ENCODE measurements around the gene CLSTN2.

Gene CLSTN2

GRCh38 chr3:139894643-139894989, 40.4 kb upstream of the CLSTN2 start:
- ChIA-PET CTCF (no interaction called here), POLR2A (no interaction called here)
- no peak for TF ChIP-seq CTBP1 (IDR thresholded peaks at IDR 0.05; ENCODE audit: borderline replicate concordance)
- TF ChIP-seq FOXK2 (IDR thresholded peaks at IDR 0.05): no peak
- no peak for TF ChIP-seq SP1 (IDR thresholded peaks at IDR 0.05)
- TF ChIP-seq TARDBP (IDR thresholded peaks at IDR 0.05): no peak
- no peak for TF ChIP-seq ZNF384 (IDR thresholded peaks at IDR 0.05)
- no peak for DNase-seq (ENCODE audit: extremely low spot score)

- CTCF ChIA-PET: no interaction called here
- TF ChIP-seq ELF4 (IDR thresholded peaks at IDR 0.05) (no peak), SP1 (IDR thresholded peaks at IDR 0.05) (no peak), L3MBTL2 (conservative IDR thresholded peaks at IDR 0.05) (no peak), NFRKB (IDR thresholded peaks at IDR 0.05) (no peak), ZNF384 (IDR thresholded peaks at IDR 0.05) (no peak), TARDBP (IDR thresholded peaks at IDR 0.05) (no peak), FOXA1 (IDR thresholded peaks at IDR 0.05) (no peak)
- DNase-seq (ENCODE audit: extremely low spot score): no peak
- POLR2A ChIA-PET: no interaction called here
These were observed 37.2 kb upstream of the CLSTN2 start for GRCh38 chr3:139897759-139898158.

GRCh38 chr3:139906418-139906817, 28.6 kb upstream of the CLSTN2 start:
- TF ChIP-seq TARDBP (IDR thresholded peaks at IDR 0.05) (no peak), HDGF (IDR thresholded peaks at IDR 0.05; ENCODE audit: borderline replicate concordance) (no peak)
- DNase-seq (ENCODE audit: extremely low spot score): no peak
- CTCF ChIA-PET: no interaction called here
- POLR2A ChIA-PET: no interaction called here

GRCh38 chr3:139909811-139910210, 25.2 kb upstream of the CLSTN2 start:
- no peak for DNase-seq (ENCODE audit: extremely low spot score)
- TF ChIP-seq SUZ12 (IDR thresholded peaks at IDR 0.05) (no peak), FOXK2 (IDR thresholded peaks at IDR 0.05) (no peak), TARDBP (IDR thresholded peaks at IDR 0.05) (no peak), FOXM1 (IDR thresholded peaks at IDR 0.05; ENCODE audit: borderline replicate concordance) (no peak), FOXA1 (IDR thresholded peaks at IDR 0.05) (no peak), BHLHE40 (IDR thresholded peaks at IDR 0.05; ENCODE audit: borderline replicate concordance) (no peak), HDGF (IDR thresholded peaks at IDR 0.05; ENCODE audit: borderline replicate concordance) (no peak), LEF1 (IDR thresholded peaks at IDR 0.05; ENCODE audit: borderline replicate concordance) (no peak), ELF4 (IDR thresholded peaks at IDR 0.05) (no peak), L3MBTL2 (conservative IDR thresholded peaks at IDR 0.05) (no peak), PKNOX1 (IDR thresholded peaks at IDR 0.05) (no peak), ARNT (IDR thresholded peaks at IDR 0.05) (no peak), NFRKB (IDR thresholded peaks at IDR 0.05) (no peak), ZNF384 (IDR thresholded peaks at IDR 0.05) (no peak)
- CTCF ChIA-PET: no interaction called here
- POLR2A ChIA-PET: no interaction called here

GRCh38 chr3:139916271-139916670, 18.7 kb upstream of the CLSTN2 start:
- ChIA-PET CTCF (no interaction called here), POLR2A (no interaction called here)
- DNase-seq (ENCODE audit: extremely low spot score): no peak
- TF ChIP-seq BHLHE40 (IDR thresholded peaks at IDR 0.05; ENCODE audit: borderline replicate concordance): no peak
- no peak for TF ChIP-seq HDGF (IDR thresholded peaks at IDR 0.05; ENCODE audit: borderline replicate concordance)
- no peak for TF ChIP-seq CTBP1 (IDR thresholded peaks at IDR 0.05; ENCODE audit: borderline replicate concordance)
- no peak for TF ChIP-seq FOXM1 (IDR thresholded peaks at IDR 0.05; ENCODE audit: borderline replicate concordance)
- no peak for TF ChIP-seq TARDBP (IDR thresholded peaks at IDR 0.05)

- TF ChIP-seq FOXM1 (IDR thresholded peaks at IDR 0.05; ENCODE audit: borderline replicate concordance) (no peak), ELF4 (IDR thresholded peaks at IDR 0.05) (no peak), ARNT (IDR thresholded peaks at IDR 0.05) (no peak), NFRKB (IDR thresholded peaks at IDR 0.05) (no peak), CTBP1 (IDR thresholded peaks at IDR 0.05; ENCODE audit: borderline replicate concordance) (no peak), L3MBTL2 (conservative IDR thresholded peaks at IDR 0.05) (no peak), PKNOX1 (IDR thresholded peaks at IDR 0.05) (no peak), FOXK2 (IDR thresholded peaks at IDR 0.05) (no peak), ZNF384 (IDR thresholded peaks at IDR 0.05) (no peak), SP1 (IDR thresholded peaks at IDR 0.05) (no peak)
- DNase-seq (ENCODE audit: extremely low spot score): no peak
- ChIA-PET CTCF (no interaction called here), POLR2A (no interaction called here)
These were observed 17.7 kb upstream of the CLSTN2 start for GRCh38 chr3:139917226-139917785.

- ChIA-PET POLR2A (no interaction called here), CTCF (no interaction called here)
- TF ChIP-seq FOXM1 (IDR thresholded peaks at IDR 0.05; ENCODE audit: borderline replicate concordance) (no peak), ARNT (IDR thresholded peaks at IDR 0.05) (no peak), BHLHE40 (IDR thresholded peaks at IDR 0.05; ENCODE audit: borderline replicate concordance) (no peak), TARDBP (IDR thresholded peaks at IDR 0.05) (no peak), HDGF (IDR thresholded peaks at IDR 0.05; ENCODE audit: borderline replicate concordance) (no peak), L3MBTL2 (conservative IDR thresholded peaks at IDR 0.05) (no peak), LEF1 (IDR thresholded peaks at IDR 0.05; ENCODE audit: borderline replicate concordance) (no peak), SUZ12 (IDR thresholded peaks at IDR 0.05) (no peak), ZNF384 (IDR thresholded peaks at IDR 0.05) (no peak), FOXK2 (IDR thresholded peaks at IDR 0.05) (no peak), ELF4 (IDR thresholded peaks at IDR 0.05) (no peak), NFRKB (IDR thresholded peaks at IDR 0.05) (no peak), PKNOX1 (IDR thresholded peaks at IDR 0.05) (no peak), FOXA1 (IDR thresholded peaks at IDR 0.05) (no peak), SP1 (IDR thresholded peaks at IDR 0.05) (no peak)
- DNase-seq (ENCODE audit: extremely low spot score): no peak
These were observed 6.1 kb upstream of the CLSTN2 start for GRCh38 chr3:139928708-139929505.

Measured in HEK293T (cell line).